Stimulated activated CD4-positive, alpha-beta T cell treated with anti-CD3 and anti-CD28 coated beads, TNF-alpha, amount 100 ng/mL, for 24 hours (primary cell): ENCODE results near the gene MTCP1.
A peak's percentile ranks its signal among the peaks of the same experiment; 100 is the strongest.

Source experiments
- DNase-seq, 3 experiments: peaks; one replicate each; pipeline ENCODE4 v3.0.0-alpha.2; 2020; ENCODE audit warnings: low read depth in 3 of 3

The MTCP1 gene

GRCh38 chrX:155070975-155071693 is at the start of gene MTCP1, which contains the start of the genes BRCC3 and CMC4:
TSS of gene MTCP1 (minus strand) at chrX:155071136. CDS start at chrX:155066010, 5,126 bp downstream.
TSS of gene BRCC3 (plus strand) at chrX:155071508. CDS start at chrX:155071528, 20 bp downstream.
TSS of gene CMC4 (minus strand) at chrX:155071136. CDS start at chrX:155064023, 7,113 bp downstream.
- DNase-seq, result peak; percentile 36 to 75 (median 53)

- DNase-seq, result no peak
Measured at GRCh38 chrX:155115174-155115819, 44.4 kb upstream of the MTCP1 start.

GRCh38 chrX:155113097-155113496 is 42.2 kb upstream of the MTCP1 start:
- no peak for DNase-seq

GRCh38 chrX:155112171-155112570 is 41.2 kb upstream of the MTCP1 start:
- DNase-seq, result no peak

- DNase-seq, result no peak
Measured at GRCh38 chrX:155108427-155108826, 37.5 kb upstream of the MTCP1 start.

GRCh38 chrX:155105919-155106318 is 35.0 kb upstream of the MTCP1 start:
- no peak for DNase-seq

- peak in 1 of 3 experiments; percentile 0 for DNase-seq
Measured at GRCh38 chrX:155094468-155095061, 23.6 kb upstream of the MTCP1 start.

- DNase-seq, result no peak
Measured at GRCh38 chrX:155086961-155087735, 16.2 kb upstream of the MTCP1 start.

- peak in 1 of 3 experiments; percentile 28 for DNase-seq
Measured at GRCh38 chrX:155086202-155086840, 15.4 kb upstream of the MTCP1 start.

- DNase-seq, result no peak
Measured at GRCh38 chrX:155071694-155072280, 851 bp upstream of the MTCP1 start.

GRCh38 chrX:155070663-155070974 is 317 bp downstream of the MTCP1 start:
- no peak for DNase-seq

- no peak for DNase-seq
Measured at GRCh38 chrX:155070038-155070437, 898 bp downstream of the MTCP1 start.

GRCh38 chrX:155069414-155069813 is 1.5 kb downstream of the MTCP1 start:
- DNase-seq, result no peak

- DNase-seq, result no peak
Measured at GRCh38 chrX:155068165-155068564, 2.8 kb downstream of the MTCP1 start.

GRCh38 chrX:155065035-155065734 is 5.8 kb downstream of the MTCP1 start:
- DNase-seq, result no peak

- DNase-seq, result no peak
Measured at GRCh38 chrX:155061760-155062159, 9.2 kb downstream of the MTCP1 start.

GRCh38 chrX:155056877-155057792 is 13.8 kb downstream of the MTCP1 start:
- peak in 2 of 3 experiments; percentile 6 to 24 for DNase-seq

- DNase-seq, result no peak
Measured at GRCh38 chrX:155056471-155056870, 14.5 kb downstream of the MTCP1 start.

- no peak for DNase-seq
Measured at GRCh38 chrX:155055494-155055893, 15.4 kb downstream of the MTCP1 start.
